GM19395 (cell line): ENCODE results near the gene WWTR1.

Experiments
- ATAC-seq: cut with Tn5 transposase; IDR thresholded peaks from one replicate; pipeline ENCODE4 v1.9.1; 2021; ENCODE audit warnings: mild to moderate bottlenecking, moderate library complexity; ENCODE audit not compliant: unreplicated experiment

WWTR1 gene

GRCh38 chr3:149541091-149541491 lies 116.7 kb downstream of the WWTR1 start:
- no peak for ATAC-seq

GRCh38 chr3:149538371-149538770 lies 119.5 kb downstream of the WWTR1 start:
- ATAC-seq: no peak

- ATAC-seq: no peak
Measured at GRCh38 chr3:149536429-149536828, 121.4 kb downstream of the WWTR1 start.

- ATAC-seq: no peak
Measured at GRCh38 chr3:149535333-149535685, 122.5 kb downstream of the WWTR1 start.

GRCh38 chr3:149534671-149535332 lies 123.0 kb downstream of the WWTR1 start:
- ATAC-seq: no peak

GRCh38 chr3:149534082-149534481 lies 123.7 kb downstream of the WWTR1 start:
- ATAC-seq: no peak

GRCh38 chr3:149532489-149533180 lies 125.2 kb downstream of the WWTR1 start:
- ATAC-seq: peak; percentile 52

GRCh38 chr3:149529099-149529498 lies 128.7 kb downstream of the WWTR1 start:
- no peak for ATAC-seq

- no peak for ATAC-seq
Measured at GRCh38 chr3:149528340-149528650, 129.5 kb downstream of the WWTR1 start.

- no peak for ATAC-seq
Measured at GRCh38 chr3:149527531-149528339, 130.1 kb downstream of the WWTR1 start.

- ATAC-seq: no peak
Measured at GRCh38 chr3:149523512-149524299, 134.1 kb downstream of the WWTR1 start.

GRCh38 chr3:149519912-149520311 lies 137.9 kb downstream of the WWTR1 start:
- ATAC-seq: no peak

GRCh38 chr3:149516920-149517319 lies 140.9 kb downstream of the WWTR1 start:
- ATAC-seq: no peak

- ATAC-seq: no peak
Measured at GRCh38 chr3:149515249-149515648, 142.6 kb downstream of the WWTR1 start.

GRCh38 chr3:149514471-149514870 lies 143.4 kb downstream of the WWTR1 start:
- ATAC-seq: no peak

- ATAC-seq: peak; percentile 73
Measured at GRCh38 chr3:149512073-149512782, 145.6 kb downstream of the WWTR1 start.

GRCh38 chr3:149511040-149511626 lies 146.7 kb downstream of the WWTR1 start:
- no peak for ATAC-seq

GRCh38 chr3:149510480-149510879 lies 147.3 kb downstream of the WWTR1 start:
- ATAC-seq: no peak

GRCh38 chr3:149509526-149509925 lies 148.3 kb downstream of the WWTR1 start:
- no peak for ATAC-seq
